ENCODE results near the gene BACH2. TPM values are rescaled to one million over a fixed set of nuclear protein-coding genes. Genes with fewer than 3 reads are reported as not detected.

The BACH2 gene
- total and polyA plus RNA-seq, 9 of the 15 experiments (the other 6 are each of a cell fraction or from before 2014, with no cell fraction given): 0.06 to 3.1 (median 0.59) TPM

GRCh38 chr6:90044182-90044832 lies 252.3 kb downstream of the BACH2 start (continued):
- peak; percentile 45; the same call in 1 of the 2 replicates for TF ChIP-seq NR2C2 (CRISPR knock-in tag; IDR thresholded peaks at IDR 0.05)
- no peak; the same call in 1 of the 2 replicates for TF ChIP-seq NR2C2 (tag; IDR thresholded peaks at IDR 0.05)
- TF ChIP-seq SIN3A (IDR thresholded peaks at IDR 0.05; ENCODE audit: borderline replicate concordance in 2 of 2, control insufficient read depth in 1 of 2, low read depth in 2 of 2, low read length in 2 of 2): no peak
- no peak for TF ChIP-seq MBD2 (IDR thresholded peaks at IDR 0.05; ENCODE audit: borderline replicate concordance, low read depth)
- TF ChIP-seq PRPF4 (IDR thresholded peaks at IDR 0.05; ENCODE audit: insufficient read depth, low read depth, low read length, poor library complexity, severe bottlenecking): no peak
- TF ChIP-seq GABPA (tag; conservative IDR thresholded peaks at IDR 0.05; ENCODE audit: low read depth): no peak
- 0 out of 2 replicates have a peak, but pooled peaks have one; percentile 45 for TF ChIP-seq SP1 (CRISPR knock-in tag; IDR thresholded peaks at IDR 0.05)
- peak; percentile 56; the same call in 1 of the 2 replicates for TF ChIP-seq OTX1 (CRISPR knock-in tag; IDR thresholded peaks at IDR 0.05)
- TF ChIP-seq ZBTB7A (IDR thresholded peaks at IDR 0.05; ENCODE audit: borderline replicate concordance, control insufficient read depth, low read depth, low read length): no peak
- TF ChIP-seq ZBTB40 (IDR thresholded peaks at IDR 0.05): peak; percentile 39; the same call in 1 of the 2 replicates
- no peak for TF ChIP-seq ZBTB40 (CRISPR knock-in tag; IDR thresholded peaks at IDR 0.05)
- 0 out of 2 replicates have a peak, but pooled peaks have one; percentile 16 for TF ChIP-seq NFXL1 (CRISPR knock-in tag; IDR thresholded peaks at IDR 0.05)
- no peak for TF ChIP-seq DACH1 (IDR thresholded peaks at IDR 0.05; ENCODE audit: partially characterized antibody)
- no peak for TF ChIP-seq ZBTB33 (CRISPR knock-in tag; IDR thresholded peaks at IDR 0.05)
- no peak for TF ChIP-seq ZNF699 (CRISPR knock-in tag; IDR thresholded peaks at IDR 0.05; ENCODE audit: insufficient replicate concordance)
- TF ChIP-seq ZNF785 (CRISPR knock-in tag; IDR thresholded peaks at IDR 0.05): no peak
- no peak for TF ChIP-seq TAF15 (IDR thresholded peaks at IDR 0.05; ENCODE audit: low read depth, low read length)
- 0 out of 2 replicates have a peak, but pooled peaks have one; percentile 24 for TF ChIP-seq SMARCA5 (IDR thresholded peaks at IDR 0.05)

Data from K562 (cell line).